ENCODE results near the gene STEAP1B.
"Not testable (repeated sequence)": the region's sequence is repeated elsewhere in the genome, so short reads cannot be mapped to it uniquely, and the experiment has no call there.

- not testable (repeated sequence) for TF ChIP-seq CTCF (IDR thresholded peaks at IDR 0.05; ENCODE audit: low read depth, low read length); POLR2A (IDR thresholded peaks at IDR 0.05; ENCODE audit: extremely low read depth, insufficient read length)
Observed at GRCh38 chr7:22496912-22497311, 3.1 kb downstream of the STEAP1B start.
